Measurements from ENCODE around the gene CCN6. TPM values are rescaled to one million over a fixed set of nuclear protein-coding genes. Genes with fewer than 3 reads are reported as not detected.

Gene CCN6
- not detected for total RNA-seq
- polyA plus RNA-seq (2013, experiment 1 of 2), result not detected
- not detected for polyA plus RNA-seq (2013, experiment 2 of 2)
- long read RNA-seq, experiment 1, result 0 reads
- long read RNA-seq, experiment 2, result 0 reads
- long read RNA-seq, experiment 3, result 0 reads
- long read RNA-seq, experiment 4, result 0 reads

DNA sequence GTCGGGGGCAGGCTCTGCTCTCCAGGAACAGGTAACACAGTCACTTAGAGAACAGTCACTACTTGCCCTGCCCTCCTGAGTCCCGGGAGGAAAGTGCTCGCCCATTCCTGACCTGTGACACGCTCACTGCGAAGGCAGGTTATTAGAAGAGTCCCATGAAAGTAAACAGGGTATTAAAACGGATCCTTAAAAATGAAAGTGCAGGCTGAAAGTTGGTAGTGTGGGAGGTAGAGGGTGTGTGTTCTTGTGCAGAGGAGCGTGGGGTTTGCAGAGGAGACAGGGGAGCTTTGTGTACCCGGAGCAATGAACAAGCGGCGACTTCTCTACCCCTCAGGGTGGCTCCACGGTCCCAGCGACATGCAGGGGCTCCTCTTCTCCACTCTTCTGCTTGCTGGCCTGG lies at the start of gene CCN6:
Gene CCN6 (plus strand): TSS at position 104 of the 400 bp plus-strand sequence. CDS start 254 bp downstream, at position 358.
- TF ChIP-seq CTCF (conservative IDR thresholded peaks at IDR 0.05), result no peak
- Mint-ChIP-seq H3K27me3 (ENCODE audit: insufficient read depth) (peaks cover 1% of the 10 kb centered on the region), H3K4me1 (no peaks in the 10 kb centered on the region), H3K27ac (no peak within 1 kb of the TSS), H3K36me3 (ENCODE audit: low read depth) (no peaks in the 10 kb centered on the region), H3K9me3 (no peaks in the 10 kb centered on the region), H3K4me3 (no peak within 1 kb of the TSS)
- Histone ChIP-seq H3K4me1 (ENCODE audit: control insufficient read depth, insufficient read depth, low read length) (no peaks in the 10 kb centered on the region), H3K27me3 (ENCODE audit: control insufficient read depth, insufficient read depth, low read length, poor library complexity, severe bottlenecking) (peaks cover 43% of the 10 kb centered on the region), H3K4me3 (ENCODE audit: low read length) (no peak within 1 kb of the TSS), H3K9ac (ENCODE audit: extremely low read depth, low read length, poor library complexity, severe bottlenecking) (no peak within 1 kb of the TSS), H3K36me3 (ENCODE audit: control insufficient read depth, insufficient read depth, low read length) (no peaks in the 10 kb centered on the region), H3K27ac (ENCODE audit: low read depth, low read length) (no peak within 1 kb of the TSS), H3K9me3 (ENCODE audit: control insufficient read depth, low read length) (no peaks in the 10 kb centered on the region)
- DNase-seq, result no peak
- 86 to 100% methylated on average over 6 to 12 of the region's 12 CpGs for WGBS, 2 experiments (ENCODE audit: insufficient coverage in 1 of 2, insufficient read length in 1 of 2)

DNA sequence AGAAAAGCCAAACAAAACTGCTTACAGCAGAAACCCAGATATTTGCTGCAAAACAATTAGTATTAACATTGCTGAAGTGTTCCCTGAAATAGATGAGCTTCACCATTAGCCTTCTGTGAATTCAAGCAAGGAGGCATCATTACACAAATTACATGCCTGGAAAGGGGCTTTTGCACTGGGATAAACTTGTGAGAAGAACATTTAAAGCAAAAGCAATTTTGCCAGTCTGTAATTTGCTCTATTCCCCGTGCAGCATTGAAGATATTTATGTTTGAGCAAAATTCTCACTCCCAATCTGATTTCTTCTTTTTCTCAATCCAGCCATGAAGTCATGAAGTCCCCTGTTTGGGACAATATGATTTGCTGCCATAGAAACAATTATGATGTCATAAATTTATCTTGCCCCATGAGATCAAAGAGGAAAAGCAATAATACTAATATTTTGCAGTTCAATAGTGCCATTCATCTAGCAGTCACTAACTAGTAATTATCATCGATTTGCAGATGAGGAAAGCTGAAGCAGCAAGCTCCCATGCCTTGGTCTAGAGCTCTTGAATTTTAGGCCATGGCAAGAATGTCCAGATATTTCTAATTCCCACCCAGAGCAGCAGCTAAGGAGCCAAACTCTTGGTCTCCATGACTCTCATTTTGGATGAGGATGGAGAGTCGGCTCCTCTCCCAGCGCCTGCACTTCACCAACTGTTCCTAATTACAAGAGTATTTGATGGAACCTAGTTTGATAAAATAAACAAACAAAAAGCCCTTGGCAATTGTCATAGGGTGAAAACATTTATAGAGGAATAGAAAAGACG lies 49.5 kb upstream of the CCN6 start:
- Mint-ChIP-seq H3K27me3 (ENCODE audit: insufficient read depth) (peaks cover 9% of the 10 kb centered on the region), H3K9me3 (no peaks in the 10 kb centered on the region), H3K4me1 (peaks cover 9% of the 10 kb centered on the region), H3K36me3 (ENCODE audit: low read depth) (no peaks in the 10 kb centered on the region), H3K27ac (no peak overlapping the region), H3K4me3 (no peak overlapping the region)
- DNase-seq, result no peak
- 89 to 100% methylated on average over 2 to 5 of the region's 5 CpGs for WGBS, 2 experiments (ENCODE audit: insufficient coverage in 1 of 2, insufficient read length in 1 of 2)
- Histone ChIP-seq H3K27ac (ENCODE audit: low read depth, low read length) (no peak overlapping the region), H3K36me3 (ENCODE audit: control insufficient read depth, insufficient read depth, low read length) (no peaks in the 10 kb centered on the region), H3K9me3 (ENCODE audit: control insufficient read depth, low read length) (no peaks in the 10 kb centered on the region), H3K4me3 (ENCODE audit: low read length) (no peak overlapping the region), H3K9ac (ENCODE audit: extremely low read depth, low read length, poor library complexity, severe bottlenecking) (no peak overlapping the region), H3K27me3 (ENCODE audit: control insufficient read depth, insufficient read depth, low read length, poor library complexity, severe bottlenecking) (peaks cover 19% of the 10 kb centered on the region), H3K4me1 (ENCODE audit: control insufficient read depth, insufficient read depth, low read length) (peaks cover 2% of the 10 kb centered on the region)
- TF ChIP-seq CTCF (conservative IDR thresholded peaks at IDR 0.05), result no peak

- Histone ChIP-seq H3K4me1 (ENCODE audit: control insufficient read depth, insufficient read depth, low read length) (peaks cover 2% of the 10 kb centered on the region), H3K9me3 (ENCODE audit: control insufficient read depth, low read length) (no peaks in the 10 kb centered on the region), H3K4me3 (ENCODE audit: low read length) (no peak overlapping the region), H3K9ac (ENCODE audit: extremely low read depth, low read length, poor library complexity, severe bottlenecking) (no peak overlapping the region), H3K36me3 (ENCODE audit: control insufficient read depth, insufficient read depth, low read length) (no peaks in the 10 kb centered on the region), H3K27me3 (ENCODE audit: control insufficient read depth, insufficient read depth, low read length, poor library complexity, severe bottlenecking) (peaks cover 15% of the 10 kb centered on the region), H3K27ac (ENCODE audit: low read depth, low read length) (no peak overlapping the region)
- H3K4me3 Mint-ChIP-seq, result no peak overlapping the region
- WGBS, 2 experiments (ENCODE audit: insufficient coverage in 1 of 2, insufficient read length in 1 of 2), result 83 to 88% methylated on average over 1 of the region's 1 CpG
- H3K4me1 Mint-ChIP-seq, result peaks cover 9% of the 10 kb centered on the region
- no peaks in the 10 kb centered on the region for H3K36me3 Mint-ChIP-seq (ENCODE audit: low read depth)
- no peaks in the 10 kb centered on the region for H3K9me3 Mint-ChIP-seq
- peaks cover 9% of the 10 kb centered on the region for H3K27me3 Mint-ChIP-seq (ENCODE audit: insufficient read depth)
- no peak for DNase-seq
- no peak for TF ChIP-seq CTCF (conservative IDR thresholded peaks at IDR 0.05)
- no peak overlapping the region for H3K27ac Mint-ChIP-seq
Measured at GRCh38 chr6:112005013-112005371, 48.9 kb upstream of the CCN6 start.

Measured in endodermal cell (in vitro differentiated cells).